Measurements from ENCODE around the gene CBX3.
A peak's percentile ranks its signal among the peaks of the same experiment; 100 is the strongest.

CBX3 gene

GRCh38 chr7:26201247-26202018, at the start of gene CBX3:
Gene CBX3, plus strand, starts transcription at chr7:26201745. Its CDS starts 1,254 bp downstream, at chr7:26202999.
- ATAC-seq = peak; percentile 43
- TF ChIP-seq ARNTL (CRISPR knock-in tag; IDR thresholded peaks at IDR 0.05; ENCODE audit: borderline replicate concordance, low read depth) = no peak
- no peak for TF ChIP-seq SNAI2 (CRISPR knock-in tag; IDR thresholded peaks at IDR 0.05)
- no peak for TF ChIP-seq ISL1 (CRISPR knock-in tag; IDR thresholded peaks at IDR 0.05)
- TF ChIP-seq ZNF70 (CRISPR knock-in tag; IDR thresholded peaks at IDR 0.05) = no peak
- no peak for TF ChIP-seq ZNF8 (CRISPR knock-in tag; IDR thresholded peaks at IDR 0.05)
- TF ChIP-seq TSHZ2 (CRISPR knock-in tag; IDR thresholded peaks at IDR 0.05) = 0 out of 2 replicates have a peak, but pooled peaks have one; percentile 26
- no peak for TF ChIP-seq PPARA (CRISPR knock-in tag; IDR thresholded peaks at IDR 0.05; ENCODE audit: borderline replicate concordance)
- TF ChIP-seq BACH2 (CRISPR knock-in tag; IDR thresholded peaks at IDR 0.05; ENCODE audit: borderline replicate concordance) = no peak
- TF ChIP-seq ZNF565 (CRISPR knock-in tag; conservative IDR thresholded peaks at IDR 0.05; ENCODE audit: low read depth) = no peak
- no peak for TF ChIP-seq ZFP30 (CRISPR knock-in tag; IDR thresholded peaks at IDR 0.05)
- TF ChIP-seq POU6F1 (CRISPR knock-in tag; IDR thresholded peaks at IDR 0.05; ENCODE audit: borderline replicate concordance, low read depth) = no peak
- no peak for TF ChIP-seq ESRRG (CRISPR knock-in tag; IDR thresholded peaks at IDR 0.05)
- no peak for TF ChIP-seq OSR1 (CRISPR knock-in tag; IDR thresholded peaks at IDR 0.05)
- TF ChIP-seq RARB (CRISPR knock-in tag; IDR thresholded peaks at IDR 0.05) = no peak
- no peak for TF ChIP-seq ZC3H10 (CRISPR knock-in tag; IDR thresholded peaks at IDR 0.05)
- no peak for TF ChIP-seq TCF4 (CRISPR knock-in tag; IDR thresholded peaks at IDR 0.05; ENCODE audit: borderline replicate concordance)
- no peak for TF ChIP-seq TOX (CRISPR knock-in tag; IDR thresholded peaks at IDR 0.05; ENCODE audit: borderline replicate concordance)
- 0 out of 2 replicates have a peak, but pooled peaks have one; percentile 33 for TF ChIP-seq CSRNP3 (CRISPR knock-in tag; IDR thresholded peaks at IDR 0.05)
- TF ChIP-seq CSDC2 (CRISPR knock-in tag; IDR thresholded peaks at IDR 0.05) = no peak
- TF ChIP-seq CREB5 (CRISPR knock-in tag; IDR thresholded peaks at IDR 0.05; ENCODE audit: low read depth) = no peak
- 0 out of 2 replicates have a peak, but pooled peaks have one; percentile 47 for TF ChIP-seq PATZ1 (CRISPR knock-in tag; IDR thresholded peaks at IDR 0.05; ENCODE audit: borderline replicate concordance)
- 0 out of 2 replicates have a peak, but pooled peaks have one; percentile 20 for TF ChIP-seq ZFP3 (CRISPR knock-in tag; IDR thresholded peaks at IDR 0.05)
- TF ChIP-seq GLIS3 (CRISPR knock-in tag; IDR thresholded peaks at IDR 0.05) = 0 out of 2 replicates have a peak, but pooled peaks have one; percentile 25

Measured in SK-N-SH treated with all-trans-retinoic acid at 6 μM for 48 hours (cell line).